ENCODE data around the gene RPL22L1.

Gene RPL22L1

GRCh38 chr3:170868577-170869238 is 1.3 kb downstream of the RPL22L1 start:
- H3K9me3 Mint-ChIP-seq: peaks cover 4% of the 10 kb centered on the region
- DNase-seq: no peak
- TF ChIP-seq CTCF (IDR thresholded peaks at IDR 0.05): no peak
- H3K4me3 Mint-ChIP-seq: peak overlapping the region; percentile 94
- peaks cover 34% of the 10 kb centered on the region for H3K36me3 Mint-ChIP-seq (ENCODE audit: low read depth)
- peak overlapping the region; percentile 100 for H3K27ac Mint-ChIP-seq
- H3K27me3 Mint-ChIP-seq (ENCODE audit: low read depth, poor library complexity): peaks cover 3% of the 10 kb centered on the region
- H3K4me1 Mint-ChIP-seq: peaks cover 42% of the 10 kb centered on the region

GRCh38 chr3:170867143-170867937 is 2.7 kb downstream of the RPL22L1 start:
- TF ChIP-seq CTCF (IDR thresholded peaks at IDR 0.05): no peak
- peaks cover 42% of the 10 kb centered on the region for H3K4me1 Mint-ChIP-seq
- peaks cover 3% of the 10 kb centered on the region for H3K27me3 Mint-ChIP-seq (ENCODE audit: low read depth, poor library complexity)
- no peak for DNase-seq
- peak overlapping the region; percentile 94 for H3K4me3 Mint-ChIP-seq
- peaks cover 34% of the 10 kb centered on the region for H3K36me3 Mint-ChIP-seq (ENCODE audit: low read depth)
- H3K9me3 Mint-ChIP-seq: peaks cover 4% of the 10 kb centered on the region
- H3K27ac Mint-ChIP-seq: peak overlapping the region; percentile 24

- Mint-ChIP-seq H3K4me3 (no peak overlapping the region), H3K27ac (peak overlapping the region; percentile 9), H3K4me1 (peaks cover 42% of the 10 kb centered on the region), H3K36me3 (ENCODE audit: low read depth) (peaks cover 34% of the 10 kb centered on the region), H3K9me3 (peaks cover 4% of the 10 kb centered on the region), H3K27me3 (ENCODE audit: low read depth, poor library complexity) (peaks cover 3% of the 10 kb centered on the region)
- no peak for DNase-seq
- TF ChIP-seq CTCF (IDR thresholded peaks at IDR 0.05): no peak
Measured at GRCh38 chr3:170866499-170866898, 3.5 kb downstream of the RPL22L1 start.

- Mint-ChIP-seq H3K4me3 (no peak overlapping the region), H3K27ac (no peak overlapping the region), H3K4me1 (peaks cover 38% of the 10 kb centered on the region), H3K36me3 (ENCODE audit: low read depth) (peaks cover 34% of the 10 kb centered on the region), H3K27me3 (ENCODE audit: low read depth, poor library complexity) (peaks cover under 1% of the 10 kb centered on the region), H3K9me3 (peaks cover 4% of the 10 kb centered on the region)
- no peak for TF ChIP-seq CTCF (IDR thresholded peaks at IDR 0.05)
- DNase-seq: no peak
Measured at GRCh38 chr3:170865209-170866094, 4.5 kb downstream of the RPL22L1 start.

- no peak overlapping the region for H3K4me3 Mint-ChIP-seq
- TF ChIP-seq CTCF (IDR thresholded peaks at IDR 0.05): no peak
- H3K9me3 Mint-ChIP-seq: peaks cover 4% of the 10 kb centered on the region
- no peak for DNase-seq
- peaks cover 33% of the 10 kb centered on the region for H3K4me1 Mint-ChIP-seq
- peaks cover 34% of the 10 kb centered on the region for H3K36me3 Mint-ChIP-seq (ENCODE audit: low read depth)
- H3K27me3 Mint-ChIP-seq (ENCODE audit: low read depth, poor library complexity): no peaks in the 10 kb centered on the region
- peak overlapping the region; percentile 12 for H3K27ac Mint-ChIP-seq
Measured at GRCh38 chr3:170864525-170865208, 5.3 kb downstream of the RPL22L1 start.

Measured in nephron progenitor cell (in vitro differentiated cells).